ENCODE measurements around the gene CLSTN3. TPM values are rescaled to one million over a fixed set of nuclear protein-coding genes. Genes with fewer than 3 reads are reported as not detected.

Gene CLSTN3
- total RNA-seq, 1 experiment from 2014 or later, result 24.7 TPM

DNA sequence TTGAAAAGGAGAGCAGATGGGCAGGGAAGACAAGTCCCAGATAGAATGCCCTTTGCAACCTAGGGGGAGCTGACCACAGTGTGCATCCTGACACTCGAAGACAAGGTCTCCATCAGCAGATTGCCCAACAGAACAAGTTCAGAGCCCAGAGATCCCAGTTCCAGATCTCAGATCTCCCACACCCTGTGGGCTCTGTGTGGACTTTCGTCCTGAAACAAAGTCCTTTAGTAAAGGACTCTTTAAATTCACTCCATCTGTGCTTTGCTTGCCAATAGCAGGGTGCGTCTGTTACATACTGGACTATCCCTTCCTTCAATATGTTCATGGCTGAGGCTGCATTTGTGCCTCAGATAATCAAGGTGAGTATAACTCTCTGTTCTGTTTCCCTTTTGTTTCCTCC, 12.5 kb upstream of the CLSTN3 start:
- no peak for ATAC-seq
- ChIA-PET POLR2A (interaction anchor here (0.5 kb wide), 1 partner anchor 39 kb away, joined by 10 read pairs; no protein-coding TSS in a partner anchor), CTCF (no interaction called here)
- peaks cover 4% of the 10 kb centered on the region for H3K4me1 Mint-ChIP-seq
- no peak overlapping the region for H3K27ac Mint-ChIP-seq
- H3K4me3 Mint-ChIP-seq, result no peak overlapping the region
- no peaks in the 10 kb centered on the region for H3K36me3 Mint-ChIP-seq
- no peaks in the 10 kb centered on the region for H3K9me3 Mint-ChIP-seq
- TF ChIP-seq ZNF263 (CRISPR knock-in tag; IDR thresholded peaks at IDR 0.05; ENCODE audit: low read depth) (no peak), OVOL2 (CRISPR knock-in tag; IDR thresholded peaks at IDR 0.05; ENCODE audit: borderline replicate concordance) (no peak), ZNF317 (CRISPR knock-in tag; IDR thresholded peaks at IDR 0.05; ENCODE audit: borderline replicate concordance, low read depth) (no peak), NR2C2 (CRISPR knock-in tag; IDR thresholded peaks at IDR 0.05) (no peak), PRRX2 (CRISPR knock-in tag; IDR thresholded peaks at IDR 0.05) (no peak)
- TF ChIP-seq, protein P1, sequence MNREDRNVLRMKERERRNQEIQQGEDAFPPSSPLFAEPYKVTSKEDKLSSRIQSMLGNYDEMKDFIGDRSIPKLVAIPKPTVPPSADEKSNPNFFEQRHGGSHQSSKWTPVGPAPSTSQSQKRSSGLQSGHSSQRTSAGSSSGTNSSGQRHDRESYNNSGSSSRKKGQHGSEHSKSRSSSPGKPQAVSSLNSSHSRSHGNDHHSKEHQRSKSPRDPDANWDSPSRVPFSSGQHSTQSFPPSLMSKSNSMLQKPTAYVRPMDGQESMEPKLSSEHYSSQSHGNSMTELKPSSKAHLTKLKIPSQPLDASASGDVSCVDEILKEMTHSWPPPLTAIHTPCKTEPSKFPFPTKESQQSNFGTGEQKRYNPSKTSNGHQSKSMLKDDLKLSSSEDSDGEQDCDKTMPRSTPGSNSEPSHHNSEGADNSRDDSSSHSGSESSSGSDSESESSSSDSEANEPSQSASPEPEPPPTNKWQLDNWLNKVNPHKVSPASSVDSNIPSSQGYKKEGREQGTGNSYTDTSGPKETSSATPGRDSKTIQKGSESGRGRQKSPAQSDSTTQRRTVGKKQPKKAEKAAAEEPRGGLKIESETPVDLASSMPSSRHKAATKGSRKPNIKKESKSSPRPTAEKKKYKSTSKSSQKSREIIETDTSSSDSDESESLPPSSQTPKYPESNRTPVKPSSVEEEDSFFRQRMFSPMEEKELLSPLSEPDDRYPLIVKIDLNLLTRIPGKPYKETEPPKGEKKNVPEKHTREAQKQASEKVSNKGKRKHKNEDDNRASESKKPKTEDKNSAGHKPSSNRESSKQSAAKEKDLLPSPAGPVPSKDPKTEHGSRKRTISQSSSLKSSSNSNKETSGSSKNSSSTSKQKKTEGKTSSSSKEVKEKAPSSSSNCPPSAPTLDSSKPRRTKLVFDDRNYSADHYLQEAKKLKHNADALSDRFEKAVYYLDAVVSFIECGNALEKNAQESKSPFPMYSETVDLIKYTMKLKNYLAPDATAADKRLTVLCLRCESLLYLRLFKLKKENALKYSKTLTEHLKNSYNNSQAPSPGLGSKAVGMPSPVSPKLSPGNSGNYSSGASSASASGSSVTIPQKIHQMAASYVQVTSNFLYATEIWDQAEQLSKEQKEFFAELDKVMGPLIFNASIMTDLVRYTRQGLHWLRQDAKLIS (CRISPR knock-in tag; IDR thresholded peaks at IDR 0.05; ENCODE audit: borderline replicate concordance), result no peak
- no peak for DNase-seq (ENCODE audit: low spot score)
- peaks cover 5% of the 10 kb centered on the region; the same call in 1 of the 2 replicates for H3K27me3 Mint-ChIP-seq (ENCODE audit: low read depth)

DNA sequence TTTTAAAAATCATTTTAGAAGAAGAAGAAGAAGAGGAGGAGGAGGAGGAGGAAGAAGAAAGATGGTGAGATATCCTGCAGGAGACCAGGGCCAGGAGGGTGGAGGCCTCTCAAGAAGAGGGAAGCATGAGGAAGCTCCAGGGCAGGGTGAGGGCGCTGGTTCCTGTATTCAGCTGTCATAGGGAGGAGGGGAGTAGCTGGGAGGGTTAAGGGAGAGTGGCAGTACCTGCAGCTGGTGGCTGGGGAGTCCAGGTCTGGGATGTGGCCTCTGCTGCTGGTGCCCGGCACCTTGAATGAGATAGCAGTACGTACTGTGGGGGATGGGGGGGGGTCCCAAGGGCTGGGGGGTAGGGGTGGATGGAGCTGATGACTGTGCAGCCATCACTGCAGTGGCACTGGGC, 11.3 kb upstream of the CLSTN3 start:
- ChIA-PET CTCF (no interaction called here), POLR2A (no interaction called here)
- TF ChIP-seq CREM (CRISPR knock-in tag; IDR thresholded peaks at IDR 0.05), result no peak
- TF ChIP-seq, protein P2, sequence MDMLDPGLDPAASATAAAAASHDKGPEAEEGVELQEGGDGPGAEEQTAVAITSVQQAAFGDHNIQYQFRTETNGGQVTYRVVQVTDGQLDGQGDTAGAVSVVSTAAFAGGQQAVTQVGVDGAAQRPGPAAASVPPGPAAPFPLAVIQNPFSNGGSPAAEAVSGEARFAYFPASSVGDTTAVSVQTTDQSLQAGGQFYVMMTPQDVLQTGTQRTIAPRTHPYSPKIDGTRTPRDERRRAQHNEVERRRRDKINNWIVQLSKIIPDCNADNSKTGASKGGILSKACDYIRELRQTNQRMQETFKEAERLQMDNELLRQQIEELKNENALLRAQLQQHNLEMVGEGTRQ (CRISPR knock-in tag; IDR thresholded peaks at IDR 0.05), result no peak
- TF ChIP-seq, protein P3, sequence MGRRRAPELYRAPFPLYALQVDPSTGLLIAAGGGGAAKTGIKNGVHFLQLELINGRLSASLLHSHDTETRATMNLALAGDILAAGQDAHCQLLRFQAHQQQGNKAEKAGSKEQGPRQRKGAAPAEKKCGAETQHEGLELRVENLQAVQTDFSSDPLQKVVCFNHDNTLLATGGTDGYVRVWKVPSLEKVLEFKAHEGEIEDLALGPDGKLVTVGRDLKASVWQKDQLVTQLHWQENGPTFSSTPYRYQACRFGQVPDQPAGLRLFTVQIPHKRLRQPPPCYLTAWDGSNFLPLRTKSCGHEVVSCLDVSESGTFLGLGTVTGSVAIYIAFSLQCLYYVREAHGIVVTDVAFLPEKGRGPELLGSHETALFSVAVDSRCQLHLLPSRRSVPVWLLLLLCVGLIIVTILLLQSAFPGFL (CRISPR knock-in tag; IDR thresholded peaks at IDR 0.05; ENCODE audit: borderline replicate concordance), result no peak
- no peak for TF ChIP-seq ZNF416 (CRISPR knock-in tag; IDR thresholded peaks at IDR 0.05)
- TF ChIP-seq ZNF232 (CRISPR knock-in tag; IDR thresholded peaks at IDR 0.05), result no peak
- no peak for TF ChIP-seq ZNF219 (CRISPR knock-in tag; IDR thresholded peaks at IDR 0.05; ENCODE audit: borderline replicate concordance)
- TF ChIP-seq FOXP1 (CRISPR knock-in tag; IDR thresholded peaks at IDR 0.05; ENCODE audit: borderline replicate concordance), result no peak
- ATAC-seq (no peak; the same call in 1 of the 2 replicates), DNase-seq (ENCODE audit: low spot score) (no peak)
- Mint-ChIP-seq H3K9me3 (no peaks in the 10 kb centered on the region), H3K4me1 (peaks cover 9% of the 10 kb centered on the region), H3K4me3 (no peak overlapping the region), H3K36me3 (no peaks in the 10 kb centered on the region), H3K27me3 (ENCODE audit: low read depth) (peaks cover 5% of the 10 kb centered on the region; the same call in 1 of the 2 replicates), H3K27ac (no peak overlapping the region)

DNA sequence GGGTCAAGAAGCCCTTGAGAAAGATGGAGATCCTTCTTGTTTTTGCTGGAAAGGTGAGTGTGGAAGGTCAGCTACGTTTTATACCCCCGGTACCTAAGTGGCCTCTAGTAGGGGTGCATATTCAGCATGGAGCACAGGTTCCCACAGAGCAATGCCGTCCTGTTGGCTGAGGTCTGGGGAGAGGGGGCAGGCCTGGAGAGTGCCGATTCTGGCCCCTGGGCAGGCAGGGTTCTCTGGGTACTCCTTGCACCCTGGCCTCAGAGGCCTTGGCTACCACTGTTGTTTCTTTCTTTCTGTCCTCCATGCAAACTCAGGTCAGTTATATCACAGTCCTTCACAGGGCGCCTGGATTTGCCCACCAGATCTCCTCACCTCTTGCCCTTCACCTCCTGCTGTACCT, 10.0 kb upstream of the CLSTN3 start:
- DNase-seq (ENCODE audit: low spot score) (no peak), ATAC-seq (no peak)
- H3K9me3 Mint-ChIP-seq, result no peaks in the 10 kb centered on the region
- H3K36me3 Mint-ChIP-seq, result no peaks in the 10 kb centered on the region
- CTCF ChIA-PET, result interaction anchor here (0.8 kb wide), 1 partner anchor 12 kb away, joined by 4 read pairs; no protein-coding TSS in a partner anchor
- POLR2A ChIA-PET, result no interaction called here
- H3K4me1 Mint-ChIP-seq, result peaks cover 9% of the 10 kb centered on the region
- H3K27me3 Mint-ChIP-seq (ENCODE audit: low read depth), result peaks cover 5% of the 10 kb centered on the region; the same call in 1 of the 2 replicates
- no peak overlapping the region for H3K4me3 Mint-ChIP-seq
- TF ChIP-seq ATF1 (CRISPR knock-in tag; IDR thresholded peaks at IDR 0.05), result no peak
- no peak for TF ChIP-seq FOXP1 (CRISPR knock-in tag; IDR thresholded peaks at IDR 0.05; ENCODE audit: borderline replicate concordance)
- TF ChIP-seq, protein P4, sequence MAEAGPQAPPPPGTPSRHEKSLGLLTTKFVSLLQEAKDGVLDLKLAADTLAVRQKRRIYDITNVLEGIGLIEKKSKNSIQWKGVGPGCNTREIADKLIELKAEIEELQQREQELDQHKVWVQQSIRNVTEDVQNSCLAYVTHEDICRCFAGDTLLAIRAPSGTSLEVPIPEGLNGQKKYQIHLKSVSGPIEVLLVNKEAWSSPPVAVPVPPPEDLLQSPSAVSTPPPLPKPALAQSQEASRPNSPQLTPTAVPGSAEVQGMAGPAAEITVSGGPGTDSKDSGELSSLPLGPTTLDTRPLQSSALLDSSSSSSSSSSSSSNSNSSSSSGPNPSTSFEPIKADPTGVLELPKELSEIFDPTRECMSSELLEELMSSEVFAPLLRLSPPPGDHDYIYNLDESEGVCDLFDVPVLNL (CRISPR knock-in tag; IDR thresholded peaks at IDR 0.05; ENCODE audit: borderline replicate concordance, low read depth), result no peak
- TF ChIP-seq, protein P2 (CRISPR knock-in tag; IDR thresholded peaks at IDR 0.05), result no peak
- TF ChIP-seq ZNF396 (CRISPR knock-in tag; IDR thresholded peaks at IDR 0.05; ENCODE audit: borderline replicate concordance), result no peak
- TF ChIP-seq ETV6 (CRISPR knock-in tag; IDR thresholded peaks at IDR 0.05), result no peak
- TF ChIP-seq, protein P1 (CRISPR knock-in tag; IDR thresholded peaks at IDR 0.05; ENCODE audit: borderline replicate concordance), result no peak
- TF ChIP-seq FOXK1 (CRISPR knock-in tag; IDR thresholded peaks at IDR 0.05), result no peak
- H3K27ac Mint-ChIP-seq, result no peak overlapping the region
